Thoracic aorta (tissue), 2 donors: ENCODE data around the gene PRDM7. TPM values are rescaled to one million over a fixed set of nuclear protein-coding genes. Genes with fewer than 3 reads are reported as not detected.
A peak's percentile ranks its signal among the peaks of the same experiment; 100 is the strongest.

Experiments
- ATAC-seq: fragments of 150-250 bp; one replicate; pipeline ENCODE4 v1.8.0; 2017; ENCODE audit warnings: low read depth; ENCODE audit not compliant: insufficient number of reproducible peaks, low FRiP score
- DNase-seq: peaks from one replicate; pipeline ENCODE4 v3.0.0-alpha.2; 2020; ENCODE audit warnings: low spot score
- H3K27ac ChIP-seq, 2 donors: fragments of 200-600 bp; sonication (generic); 1 replicate in 1 of 2; 2 replicates in 1 of 2; pipeline ENCODE4 v1.5.1; 2016; ENCODE audit warnings: mild to moderate bottlenecking in 2 of 2, moderate library complexity in 2 of 2
- H3K27me3 ChIP-seq: fragments of 200-600 bp; sonication (generic); replicated peaks from 2 replicates; pipeline ENCODE4 v1.6.0; 2016; ENCODE audit warnings: mild to moderate bottlenecking; ENCODE audit not compliant: insufficient read depth
- H3K36me3 ChIP-seq: fragments of 200-600 bp; sonication (generic); one replicate; pipeline ENCODE4 v1.5.1; 2016
- H3K4me1 ChIP-seq, 2 donors: fragments of 200-600 bp; sonication (generic); 1 replicate in 1 of 2; 2 replicates in 1 of 2; pipeline versions ENCODE4 v1.5.1 to v1.6.0; 2016; ENCODE audit warnings: low read depth in 2 of 2, mild to moderate bottlenecking in 1 of 2; ENCODE audit not compliant: control insufficient read depth in 1 of 2
- H3K4me3 ChIP-seq: fragments of 200-600 bp; sonication (generic); 2 replicates; pipeline ENCODE4 v1.5.1; 2016; ENCODE audit warnings: mild to moderate bottlenecking
- H3K9me3 ChIP-seq: fragments of 200-600 bp; sonication (generic); 2 replicates; pipeline ENCODE4 v1.5.1; 2016
- total RNA-seq, 2 donors: library from RNA; depleted of rRNA; stranded (reverse); fragments of >200 nt; gene quantifications; one replicate each; pipeline versions ENCODE4 v1.1.0 to v1.2.3, GENCODE V29; 2016
- TF ChIP-seq, protein P1 (sequence below): fragments of 200-600 bp; sonication (generic); IDR thresholded peaks from one replicate; pipeline ENCODE4 v1.5.1; 2019; ENCODE audit warnings: antibody characterized with exemption

Gene PRDM7
- total RNA-seq, 2 donors from 2014 or later = not detected

DNA sequence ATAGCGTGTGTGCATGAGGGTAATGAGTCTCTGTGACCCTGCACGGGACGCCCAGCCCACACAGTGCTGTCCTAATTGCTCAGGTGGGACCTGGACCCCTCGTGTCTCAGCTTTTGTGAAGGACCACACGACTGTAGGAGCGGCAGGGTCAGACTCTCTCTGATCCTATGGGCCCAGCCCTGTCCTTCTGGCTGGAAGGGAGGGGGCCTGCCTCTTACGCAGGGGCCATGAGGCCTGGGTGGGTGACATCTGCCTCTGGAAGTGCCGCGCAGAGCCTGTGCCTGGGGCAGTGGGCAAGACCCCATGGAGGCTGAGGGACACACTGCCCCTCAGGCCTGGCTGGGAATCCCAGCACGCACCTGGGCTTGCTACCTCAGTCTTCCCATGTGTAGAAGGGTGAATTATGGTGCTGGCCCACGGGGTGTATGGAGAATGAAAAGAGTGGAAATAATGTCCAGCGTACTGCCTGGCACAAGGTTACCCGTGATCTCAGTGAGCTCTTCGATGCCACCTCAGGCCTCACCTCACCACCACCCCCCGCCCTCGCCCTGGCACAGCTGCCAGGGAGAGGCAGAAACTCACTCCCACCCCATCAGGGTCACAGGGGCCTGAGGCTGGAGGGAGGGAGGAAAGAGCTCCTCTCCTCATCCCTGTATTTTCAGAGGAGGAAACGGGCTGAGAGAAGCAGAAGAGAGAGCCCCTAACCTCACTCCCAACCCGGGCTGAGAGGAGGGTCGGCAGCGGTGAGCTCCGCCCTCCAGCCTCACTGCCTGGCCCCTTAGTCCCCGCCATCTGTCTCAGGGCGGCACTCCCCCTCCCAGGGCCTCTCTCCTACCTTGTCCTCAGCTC is 30.8 kb downstream of the PRDM7 start:
- no peak for DNase-seq

DNA sequence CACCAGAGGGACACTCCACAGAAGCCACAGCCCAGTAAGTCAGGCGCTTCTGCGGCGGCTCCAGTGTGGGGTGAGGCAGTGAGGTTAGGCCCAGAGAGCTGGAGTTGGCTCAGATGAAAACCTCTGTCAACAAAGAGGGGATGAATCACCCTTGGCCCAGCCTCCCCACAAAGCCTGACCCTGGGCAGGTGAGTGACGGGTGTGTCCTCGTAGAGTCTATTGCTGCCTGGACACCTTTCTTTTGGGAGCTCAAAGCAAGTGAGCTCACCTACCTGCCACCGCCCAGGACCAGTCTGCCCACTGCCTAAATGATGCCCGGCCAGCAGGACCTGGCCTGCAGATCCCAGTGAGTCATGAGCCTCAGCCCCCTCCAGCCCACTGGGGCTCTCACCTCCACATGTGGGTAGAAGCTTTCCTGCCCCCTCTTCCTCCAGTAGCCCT is 33.0 kb downstream of the PRDM7 start:
- peaks cover 10% of the 10 kb centered on the region for H3K36me3 ChIP-seq
- no peak overlapping the region for H3K27ac ChIP-seq

More for the DNA sequence above, 30.8 kb downstream of the PRDM7 start:
- no peak for ATAC-seq
- TF ChIP-seq, protein P1, sequence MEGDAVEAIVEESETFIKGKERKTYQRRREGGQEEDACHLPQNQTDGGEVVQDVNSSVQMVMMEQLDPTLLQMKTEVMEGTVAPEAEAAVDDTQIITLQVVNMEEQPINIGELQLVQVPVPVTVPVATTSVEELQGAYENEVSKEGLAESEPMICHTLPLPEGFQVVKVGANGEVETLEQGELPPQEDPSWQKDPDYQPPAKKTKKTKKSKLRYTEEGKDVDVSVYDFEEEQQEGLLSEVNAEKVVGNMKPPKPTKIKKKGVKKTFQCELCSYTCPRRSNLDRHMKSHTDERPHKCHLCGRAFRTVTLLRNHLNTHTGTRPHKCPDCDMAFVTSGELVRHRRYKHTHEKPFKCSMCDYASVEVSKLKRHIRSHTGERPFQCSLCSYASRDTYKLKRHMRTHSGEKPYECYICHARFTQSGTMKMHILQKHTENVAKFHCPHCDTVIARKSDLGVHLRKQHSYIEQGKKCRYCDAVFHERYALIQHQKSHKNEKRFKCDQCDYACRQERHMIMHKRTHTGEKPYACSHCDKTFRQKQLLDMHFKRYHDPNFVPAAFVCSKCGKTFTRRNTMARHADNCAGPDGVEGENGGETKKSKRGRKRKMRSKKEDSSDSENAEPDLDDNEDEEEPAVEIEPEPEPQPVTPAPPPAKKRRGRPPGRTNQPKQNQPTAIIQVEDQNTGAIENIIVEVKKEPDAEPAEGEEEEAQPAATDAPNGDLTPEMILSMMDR = no peak
- H3K36me3 ChIP-seq = no peaks in the 10 kb centered on the region
- no peak overlapping the region for H3K27ac ChIP-seq
- peak overlapping the region; percentile 76 for H3K4me3 ChIP-seq
- H3K9me3 ChIP-seq = no peaks in the 10 kb centered on the region
- no peaks in the 10 kb centered on the region for H3K27me3 ChIP-seq
- H3K4me1 ChIP-seq = peaks cover 6 to 12% of the 10 kb centered on the region in 2 donors

DNA sequence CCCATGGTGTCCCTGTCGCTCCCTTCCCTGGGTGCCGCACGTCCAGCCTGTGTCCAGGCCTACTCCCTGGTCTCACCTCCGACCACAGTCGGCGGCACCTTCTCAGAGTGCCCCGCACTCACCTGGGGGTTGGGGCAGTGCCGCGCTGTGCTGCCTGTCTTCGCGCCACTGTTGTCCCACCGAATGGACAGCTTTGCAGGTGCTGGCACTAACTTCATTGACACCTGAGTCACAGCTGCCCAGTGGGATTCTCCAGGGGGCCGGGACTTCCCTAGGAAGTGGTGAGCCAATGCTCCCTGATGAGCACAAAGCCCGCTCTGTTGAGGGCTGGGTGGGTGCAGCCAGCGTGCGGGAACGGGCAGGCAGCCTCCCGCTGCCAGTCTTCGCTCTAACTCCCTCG is 33.6 kb downstream of the PRDM7 start:
- H3K4me1 ChIP-seq = peaks cover 6 to 12% of the 10 kb centered on the region in 2 donors
- peaks cover 12% of the 10 kb centered on the region for H3K36me3 ChIP-seq
- ATAC-seq (no peak), DNase-seq (no peak)
- no peaks in the 10 kb centered on the region for H3K27me3 ChIP-seq
- TF ChIP-seq, protein P1 = no peak
- H3K4me3 ChIP-seq = no peak overlapping the region
- H3K27ac ChIP-seq = no peak overlapping the region
- no peaks in the 10 kb centered on the region for H3K9me3 ChIP-seq

More for the DNA sequence above, 33.0 kb downstream of the PRDM7 start:
- ATAC-seq (no peak), DNase-seq (no peak)
- Histone ChIP-seq H3K4me3 (no peak overlapping the region), H3K4me1 (peaks cover 6 to 12% of the 10 kb centered on the region in 2 donors), H3K27me3 (no peaks in the 10 kb centered on the region), H3K9me3 (no peaks in the 10 kb centered on the region)
- TF ChIP-seq, protein P1 = no peak

DNA sequence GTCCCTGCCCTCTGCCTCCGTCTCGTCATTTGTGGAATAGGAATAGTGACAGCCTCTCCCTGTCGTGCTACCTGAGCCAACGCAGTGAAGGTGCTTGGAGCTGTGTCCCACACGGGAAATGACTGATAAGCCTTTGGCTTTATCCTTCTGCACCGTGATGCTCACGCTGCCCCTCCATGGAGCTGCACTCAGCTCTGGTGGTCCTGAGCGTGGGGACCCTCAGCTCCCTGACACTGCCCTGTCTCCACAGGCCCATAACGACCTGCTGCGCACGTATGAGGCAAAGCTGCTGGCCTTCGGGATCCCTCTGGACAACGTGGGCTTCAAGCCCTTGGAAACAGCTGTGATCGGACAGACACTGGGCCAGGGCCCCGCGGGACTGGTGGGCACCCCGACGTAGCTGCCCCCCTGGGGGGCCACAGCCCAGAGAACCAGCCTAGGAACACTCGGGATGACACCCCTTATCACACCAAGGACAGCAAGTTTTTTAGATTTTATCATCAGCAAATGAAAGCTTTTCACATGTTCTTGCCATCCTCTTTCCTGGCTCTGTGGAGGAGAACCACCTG is 34.1 kb downstream of the PRDM7 start:
- TF ChIP-seq, protein P1 = no peak
- no peaks in the 10 kb centered on the region for H3K27me3 ChIP-seq
- DNase-seq (no peak), ATAC-seq (no peak)
- peaks cover 6 to 12% of the 10 kb centered on the region in 2 donors for H3K4me1 ChIP-seq
- H3K27ac ChIP-seq = no peak overlapping the region
- H3K4me3 ChIP-seq = no peak overlapping the region
- H3K9me3 ChIP-seq = no peaks in the 10 kb centered on the region
- peaks cover 17% of the 10 kb centered on the region for H3K36me3 ChIP-seq

DNA sequence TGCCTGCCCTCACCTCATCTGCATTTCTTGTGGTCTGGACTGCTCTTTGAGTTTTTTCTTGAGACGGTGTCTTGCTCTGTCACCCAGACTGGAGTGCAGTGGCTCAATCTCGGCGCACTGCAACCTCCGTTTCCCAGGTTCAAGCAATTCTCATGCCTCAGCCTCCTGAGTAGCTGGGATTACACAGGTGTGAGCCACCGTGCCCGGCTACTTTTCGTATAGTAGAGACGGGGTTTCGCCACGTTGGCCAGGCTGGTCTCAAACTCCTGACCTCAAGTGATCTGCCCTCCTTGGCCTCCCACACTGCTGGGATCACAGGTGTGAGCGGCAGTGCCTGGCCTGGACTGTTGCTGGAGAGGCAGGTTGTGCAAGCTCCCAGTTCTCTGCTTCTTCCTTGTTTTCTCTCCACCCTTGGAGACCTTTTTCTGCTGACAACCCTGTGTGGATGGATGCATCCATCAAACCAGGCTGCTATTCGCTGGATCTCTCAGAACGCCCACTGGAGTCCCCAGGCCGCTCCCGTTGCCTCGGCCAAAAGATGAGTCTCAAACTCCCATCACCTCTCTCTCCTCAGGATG is 35.1 kb downstream of the PRDM7 start:
- DNase-seq (no peak), ATAC-seq (no peak)
- Histone ChIP-seq H3K9me3 (no peaks in the 10 kb centered on the region), H3K4me3 (no peak overlapping the region), H3K27me3 (no peaks in the 10 kb centered on the region), H3K27ac (no peak overlapping the region), H3K36me3 (peaks cover 27% of the 10 kb centered on the region), H3K4me1 (peaks cover under 1 to 7% of the 10 kb centered on the region in 2 donors)
- TF ChIP-seq, protein P1 = no peak
